Measurements from ENCODE around the gene AMPH. TPM values are rescaled to one million over a fixed set of nuclear protein-coding genes. Genes with fewer than 3 reads are reported as not detected.

Gene AMPH
- total RNA-seq, 1 donor from 2014 or later = 32.4 TPM

DNA sequence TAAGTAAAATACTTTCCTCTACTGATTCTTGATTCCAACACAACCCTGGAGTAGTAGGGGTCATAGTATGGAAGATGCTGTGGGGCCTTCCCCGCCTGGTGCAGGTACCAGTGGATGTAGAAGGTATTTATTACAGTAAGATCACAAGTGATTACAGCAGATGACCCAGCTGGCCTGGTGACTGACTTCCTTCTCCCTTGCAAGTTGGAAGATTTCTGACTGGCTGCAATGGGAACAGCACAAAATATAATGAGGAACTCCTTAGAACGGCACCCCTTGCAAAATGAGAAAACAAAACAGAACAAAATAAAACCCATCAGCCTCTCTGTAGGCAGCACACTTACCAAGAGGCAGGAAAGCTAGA lies 296.1 kb downstream of the AMPH start:
- H3K9me3 Mint-ChIP-seq = no peaks in the 10 kb centered on the region
- no peak for DNase-seq (ENCODE audit: low read depth, low spot score)
- no peaks in the 10 kb centered on the region for H3K27me3 Mint-ChIP-seq (ENCODE audit: low read depth)
- no peak overlapping the region for H3K27ac Mint-ChIP-seq (ENCODE audit: unreplicated experiment)
- no peak overlapping the region for H3K4me3 Mint-ChIP-seq
- H3K4me1 Mint-ChIP-seq = peaks cover 21% of the 10 kb centered on the region
- TF ChIP-seq, protein P1, sequence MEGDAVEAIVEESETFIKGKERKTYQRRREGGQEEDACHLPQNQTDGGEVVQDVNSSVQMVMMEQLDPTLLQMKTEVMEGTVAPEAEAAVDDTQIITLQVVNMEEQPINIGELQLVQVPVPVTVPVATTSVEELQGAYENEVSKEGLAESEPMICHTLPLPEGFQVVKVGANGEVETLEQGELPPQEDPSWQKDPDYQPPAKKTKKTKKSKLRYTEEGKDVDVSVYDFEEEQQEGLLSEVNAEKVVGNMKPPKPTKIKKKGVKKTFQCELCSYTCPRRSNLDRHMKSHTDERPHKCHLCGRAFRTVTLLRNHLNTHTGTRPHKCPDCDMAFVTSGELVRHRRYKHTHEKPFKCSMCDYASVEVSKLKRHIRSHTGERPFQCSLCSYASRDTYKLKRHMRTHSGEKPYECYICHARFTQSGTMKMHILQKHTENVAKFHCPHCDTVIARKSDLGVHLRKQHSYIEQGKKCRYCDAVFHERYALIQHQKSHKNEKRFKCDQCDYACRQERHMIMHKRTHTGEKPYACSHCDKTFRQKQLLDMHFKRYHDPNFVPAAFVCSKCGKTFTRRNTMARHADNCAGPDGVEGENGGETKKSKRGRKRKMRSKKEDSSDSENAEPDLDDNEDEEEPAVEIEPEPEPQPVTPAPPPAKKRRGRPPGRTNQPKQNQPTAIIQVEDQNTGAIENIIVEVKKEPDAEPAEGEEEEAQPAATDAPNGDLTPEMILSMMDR (conservative IDR thresholded peaks at IDR 0.05) = no peak
- no peaks in the 10 kb centered on the region for H3K36me3 Mint-ChIP-seq (ENCODE audit: low read depth)

GRCh38 chr7:38334163-38334562 lies 297.0 kb downstream of the AMPH start:
- Mint-ChIP-seq H3K4me3 (no peak overlapping the region), H3K4me1 (peaks cover 21% of the 10 kb centered on the region), H3K27ac (ENCODE audit: unreplicated experiment) (no peak overlapping the region), H3K36me3 (ENCODE audit: low read depth) (no peaks in the 10 kb centered on the region), H3K9me3 (no peaks in the 10 kb centered on the region), H3K27me3 (ENCODE audit: low read depth) (no peaks in the 10 kb centered on the region)
- TF ChIP-seq, protein P1 (conservative IDR thresholded peaks at IDR 0.05) = no peak
- DNase-seq (ENCODE audit: low read depth, low spot score) = no peak

Data from neural crest cell (in vitro differentiated cells).